Left ventricle myocardium inferior (tissue), 1 donor: ENCODE measurements around the gene SND1. TPM values are rescaled to one million over a fixed set of nuclear protein-coding genes. Genes with fewer than 3 reads are reported as not detected.

Source experiments
- DNase-seq: peaks from one replicate; pipeline ENCODE4 v3.0.0-alpha.2; 2020
- H3K27ac ChIP-seq: fragments of 200-600 bp; replicated peaks from 2 replicates; pipeline ENCODE4 v1.8.0; 2021
- H3K27me3 ChIP-seq: fragments of 200-600 bp; 2 replicates; pipeline ENCODE4 v1.8.0; 2021; ENCODE audit warnings: low read depth
- H3K36me3 ChIP-seq: fragments of 200-600 bp; 2 replicates; pipeline ENCODE4 v1.8.0; 2021
- H3K4me1 ChIP-seq: fragments of 200-600 bp; 2 replicates; pipeline ENCODE4 v1.8.0; 2021
- H3K4me3 ChIP-seq: fragments of 200-600 bp; 2 replicates; pipeline ENCODE4 v1.8.0; 2021; ENCODE audit warnings: mild to moderate bottlenecking, moderate library complexity
- H3K9me3 ChIP-seq: fragments of 200-600 bp; replicated peaks from 2 replicates; pipeline ENCODE4 v1.8.0; 2021
- CTCF ChIP-seq: fragments of 200-600 bp; IDR thresholded peaks from 2 replicates; pipeline ENCODE4 v1.8.0; 2021; ENCODE audit warnings: antibody characterized with exemption, mild to moderate bottlenecking, borderline replicate concordance
- intact Hi-C: fragments of 100-400 bp; cut with micrococcal nuclease; formaldehyde crosslinking; loops from one replicate; pipeline ENCODE4 v1.11.0; 2022
- total RNA-seq: library from RNA; stranded (reverse); fragmentation: NEBNext Ultra II Directional; extraction: Animal tissue kit (Norgen Biotek cat#: 25700); gene quantifications from one replicate; pipeline ENCODE4 v1.2.1, GENCODE V29; 2021
- donor health status: DM: no; HTN: yes; CAD: no; lungs with severe emphysema.

SND1 gene
- total RNA-seq, 1 donor from 2014 or later: 71.6 TPM

GRCh38 chr7:128098629-128099028 lies 446.6 kb downstream of the SND1 start:
- Histone ChIP-seq H3K4me3 (no peak overlapping the region), H3K9me3 (no peaks in the 10 kb centered on the region), H3K27ac (no peak overlapping the region), H3K36me3 (peaks cover 3% of the 10 kb centered on the region), H3K4me1 (peaks cover 15% of the 10 kb centered on the region), H3K27me3 (peaks cover 19% of the 10 kb centered on the region)
- no peak for DNase-seq
- intact Hi-C loops: no loop called here
- no peak for TF ChIP-seq CTCF

DNA sequence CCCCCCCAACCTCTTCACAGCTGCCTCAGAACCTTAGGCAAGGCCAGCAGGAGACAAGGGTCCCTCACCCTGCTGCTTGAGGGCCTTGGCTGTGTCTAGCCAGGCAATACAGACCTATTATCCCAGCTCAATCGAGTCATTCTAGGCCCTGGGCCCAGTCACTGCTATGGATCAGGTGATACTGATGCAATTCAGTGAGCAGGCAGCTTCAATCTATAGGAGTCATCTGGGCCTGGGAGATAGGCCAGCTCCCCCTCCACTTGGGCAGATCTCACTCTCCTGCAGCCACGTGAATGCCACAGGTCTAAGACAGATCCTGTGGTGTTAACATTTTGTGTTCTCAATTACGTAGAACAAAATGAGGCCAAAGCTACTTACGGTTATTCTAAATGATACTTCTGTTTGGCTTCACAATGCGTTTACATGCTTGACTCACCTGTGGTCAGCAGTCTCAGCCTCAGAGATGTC lies 447.2 kb downstream of the SND1 start:
- Histone ChIP-seq H3K36me3 (peaks cover 3% of the 10 kb centered on the region), H3K9me3 (no peaks in the 10 kb centered on the region)
- no peak for DNase-seq

GRCh38 chr7:128100225-128100948 lies 448.4 kb downstream of the SND1 start:
- Histone ChIP-seq H3K4me1 (peaks cover 14% of the 10 kb centered on the region), H3K27me3 (peaks cover 34% of the 10 kb centered on the region), H3K9me3 (no peaks in the 10 kb centered on the region), H3K27ac (no peak overlapping the region), H3K36me3 (peaks cover 3% of the 10 kb centered on the region), H3K4me3 (no peak overlapping the region)
- intact Hi-C loops: no loop called here
- DNase-seq: no peak
- no peak for TF ChIP-seq CTCF

More for the DNA sequence above, 447.2 kb downstream of the SND1 start:
- intact Hi-C loops: no loop called here
- no peak for TF ChIP-seq CTCF
- Histone ChIP-seq H3K27ac (no peak overlapping the region), H3K4me1 (peaks cover 15% of the 10 kb centered on the region), H3K27me3 (peaks cover 25% of the 10 kb centered on the region), H3K4me3 (no peak overlapping the region)

- no peaks in the 10 kb centered on the region for H3K9me3 ChIP-seq
- TF ChIP-seq CTCF: no peak
- H3K4me1 ChIP-seq: peaks cover 14% of the 10 kb centered on the region
- peaks cover 41% of the 10 kb centered on the region for H3K27me3 ChIP-seq
- intact Hi-C loops: no loop called here
- no peak overlapping the region for H3K27ac ChIP-seq
- DNase-seq: no peak
- H3K36me3 ChIP-seq: peaks cover under 1% of the 10 kb centered on the region
- no peak overlapping the region for H3K4me3 ChIP-seq
Observed at GRCh38 chr7:128100949-128101713, 449.1 kb downstream of the SND1 start.

- Histone ChIP-seq H3K9me3 (no peaks in the 10 kb centered on the region), H3K4me1 (peaks cover 14% of the 10 kb centered on the region), H3K4me3 (no peak overlapping the region), H3K27ac (no peak overlapping the region), H3K36me3 (no peaks in the 10 kb centered on the region), H3K27me3 (peaks cover 54% of the 10 kb centered on the region)
- no peak for TF ChIP-seq CTCF
- intact Hi-C loops: no loop called here
- DNase-seq: no peak
Observed at GRCh38 chr7:128102490-128103291, 450.7 kb downstream of the SND1 start.
